Dedifferentiated amniotic fluid mesenchymal stem cell (primary cell): Measurements from ENCODE around the gene OTOA.
"Not testable (repeated sequence)": the region's sequence is repeated elsewhere in the genome, so short reads cannot be mapped to it uniquely, and the experiment has no call there.

Experiments
- DNase-seq: peaks from one replicate; pipeline ENCODE4 v3.0.0-alpha.2; 2016; ENCODE audit errors: extremely low spot score

OTOA gene

DNA sequence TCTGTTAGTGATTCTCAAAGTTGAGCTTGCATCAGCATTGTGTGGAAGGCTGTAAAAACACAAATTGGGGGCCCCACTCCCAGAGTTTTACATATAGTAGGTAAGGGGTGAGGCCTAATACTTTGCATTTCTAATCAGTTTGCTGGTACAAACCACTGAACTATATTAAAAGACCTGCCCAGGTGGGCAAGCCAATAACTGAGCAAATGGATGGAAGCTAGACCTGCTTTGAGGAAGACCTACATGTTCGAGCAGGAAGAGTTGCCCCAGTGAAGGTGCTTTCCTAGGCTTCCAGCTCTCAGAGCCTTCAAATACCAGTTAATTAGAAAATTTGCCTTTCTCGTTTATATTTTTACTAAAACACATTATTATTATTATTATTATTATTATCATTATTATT is 56.8 kb downstream of the OTOA start:
- DNase-seq: no peak

DNA sequence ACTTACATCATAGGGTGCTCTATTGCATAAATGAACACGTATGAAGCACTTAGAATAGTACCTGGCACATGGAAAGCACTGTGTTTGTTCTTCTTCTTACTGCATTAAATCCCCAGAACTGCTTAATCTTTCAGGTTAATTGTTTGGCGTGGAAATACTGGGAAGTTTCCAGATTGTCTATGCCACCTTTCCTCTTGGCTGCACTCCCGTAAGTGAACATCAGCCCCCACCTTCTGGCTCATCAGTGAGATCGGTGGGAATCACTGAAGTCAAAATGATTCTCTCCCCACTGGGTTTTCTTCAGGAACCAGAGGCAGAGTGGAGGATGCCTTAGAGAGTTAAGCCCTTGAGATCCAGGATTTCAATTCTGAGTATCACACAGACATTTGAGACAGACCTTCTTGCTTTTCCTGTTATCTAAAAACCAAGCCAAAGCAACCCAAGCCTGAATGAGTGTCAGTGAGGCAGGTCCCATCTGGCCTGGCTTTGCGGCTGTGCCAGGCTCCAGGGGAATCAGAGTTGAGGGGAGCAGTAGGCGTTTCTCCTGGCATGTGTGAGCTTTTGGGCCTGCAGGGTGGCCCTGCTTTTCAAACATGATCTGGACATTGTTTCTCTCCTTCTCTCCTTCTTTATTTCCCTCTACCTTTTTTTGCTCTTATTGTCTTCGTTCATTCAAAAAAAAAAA is 59.1 kb downstream of the OTOA start:
- DNase-seq: no peak

DNA sequence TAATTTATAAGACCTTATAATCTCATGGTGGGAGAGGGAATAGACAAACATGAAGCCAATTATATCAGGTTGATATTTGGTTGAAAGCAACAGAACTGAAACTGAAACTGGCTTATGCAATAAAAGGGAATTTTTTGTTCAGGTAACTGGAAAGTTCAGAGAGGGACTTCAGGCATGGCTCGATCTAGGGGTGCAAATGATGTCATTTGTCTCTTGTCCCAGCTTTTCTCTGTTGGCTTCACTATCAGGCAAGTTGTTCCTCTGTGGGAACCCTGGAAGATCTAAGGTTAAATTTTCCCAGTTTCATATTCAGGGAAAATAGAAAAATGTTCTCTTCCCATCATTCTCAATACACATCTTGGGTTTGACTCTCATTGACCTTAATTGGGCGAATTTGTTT is 59.8 kb downstream of the OTOA start:
- DNase-seq: no peak

DNA sequence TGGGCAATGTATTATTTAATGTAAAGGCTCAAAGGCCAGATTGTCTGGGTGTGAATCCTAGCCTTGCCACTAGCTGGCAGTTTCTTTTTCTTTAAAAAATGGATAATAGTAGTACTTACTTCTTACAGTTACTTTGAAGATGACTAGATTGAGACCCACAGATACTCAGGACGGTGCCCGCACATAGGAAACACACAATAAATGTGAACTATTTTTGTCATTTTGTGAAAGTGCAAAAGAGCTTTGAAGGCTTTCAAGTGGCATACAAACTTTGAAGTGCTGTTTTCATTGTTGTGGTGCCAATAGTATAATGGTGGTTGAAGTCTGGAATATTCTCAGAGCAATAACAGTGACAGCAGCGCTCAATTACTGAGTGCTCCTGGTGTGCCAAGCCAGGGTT is 63.6 kb downstream of the OTOA start:
- no peak for DNase-seq

DNA sequence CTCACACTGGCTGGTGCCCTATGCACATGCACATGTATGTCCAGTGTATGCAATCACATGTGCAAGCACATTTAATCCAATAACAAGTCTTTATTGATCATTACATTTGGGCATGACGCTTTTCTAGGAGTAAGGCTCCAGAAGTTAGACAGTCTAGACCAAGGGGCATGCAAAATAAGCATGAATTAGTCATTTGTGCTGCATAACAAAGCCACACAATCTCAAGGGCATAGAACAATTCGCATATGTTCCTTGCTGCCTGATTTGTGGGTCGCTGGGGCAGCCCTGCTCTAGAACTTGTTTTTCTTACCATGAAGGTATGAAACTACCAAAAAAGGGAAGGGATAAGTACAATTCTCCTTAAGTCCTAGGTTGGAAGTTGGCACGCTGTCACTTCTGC is 67.5 kb downstream of the OTOA start:
- not testable (repeated sequence) for DNase-seq

DNA sequence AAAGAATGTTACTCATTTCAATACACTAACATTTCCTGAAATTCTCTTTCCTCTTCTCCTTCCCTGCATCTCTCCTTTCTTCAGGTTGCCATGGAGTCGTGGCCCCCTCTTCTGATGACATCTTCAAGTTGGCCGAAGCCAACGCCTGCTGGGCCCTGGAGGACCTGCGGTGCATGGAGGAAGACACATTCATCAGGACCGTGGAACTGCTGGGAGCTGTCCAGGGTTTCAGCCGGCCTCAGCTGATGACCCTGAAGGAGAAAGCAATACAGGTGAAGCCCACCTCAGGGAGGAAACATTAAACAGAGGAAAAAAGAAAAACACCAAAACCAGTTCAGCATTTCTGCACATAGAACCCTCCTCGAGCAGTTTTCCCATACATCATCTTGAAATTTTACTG is 76.9 kb downstream of the OTOA start:
- DNase-seq: not testable (repeated sequence)

DNA sequence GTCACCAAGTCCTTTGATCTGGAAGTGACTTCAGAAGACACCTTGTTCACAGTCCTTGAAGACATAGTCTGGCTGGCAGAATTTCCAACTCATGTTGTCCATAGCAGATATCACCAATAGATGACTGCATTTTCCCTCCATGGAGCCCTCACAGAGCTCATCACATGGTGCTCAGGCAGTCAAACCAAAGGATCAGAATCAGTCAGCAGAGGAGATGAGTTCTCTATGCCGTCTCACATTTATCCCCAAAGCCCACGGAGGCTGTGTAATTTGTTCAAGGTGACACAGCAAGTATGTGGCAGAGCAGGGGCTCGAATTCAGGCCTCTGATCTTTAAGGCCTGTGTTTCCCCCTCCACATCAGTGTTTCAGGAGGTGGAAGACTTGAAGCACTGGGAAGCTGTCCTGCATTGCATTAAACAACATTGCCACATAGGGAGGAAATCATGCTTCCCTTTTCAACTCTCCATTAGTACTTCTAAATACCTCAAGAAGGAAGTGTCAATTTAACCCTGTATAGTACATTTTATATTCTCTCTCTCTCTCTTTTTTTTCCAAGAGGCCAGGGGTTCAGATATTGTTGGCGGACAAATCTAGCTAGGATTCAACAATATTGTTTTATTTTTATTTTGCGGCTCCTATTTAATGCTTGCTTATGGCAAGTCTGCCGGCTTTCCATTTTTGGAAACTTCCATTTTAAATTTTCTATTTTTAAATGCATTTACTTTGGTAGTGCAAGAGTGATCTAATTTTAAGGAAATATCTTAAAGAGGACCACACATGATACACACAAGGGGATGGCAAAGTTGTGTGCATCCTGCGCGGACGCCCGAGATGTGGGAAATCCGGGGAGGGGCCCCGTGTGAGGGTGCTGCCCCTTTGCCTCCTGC is 92.7 kb downstream of the OTOA start:
- not testable (repeated sequence) for DNase-seq

DNA sequence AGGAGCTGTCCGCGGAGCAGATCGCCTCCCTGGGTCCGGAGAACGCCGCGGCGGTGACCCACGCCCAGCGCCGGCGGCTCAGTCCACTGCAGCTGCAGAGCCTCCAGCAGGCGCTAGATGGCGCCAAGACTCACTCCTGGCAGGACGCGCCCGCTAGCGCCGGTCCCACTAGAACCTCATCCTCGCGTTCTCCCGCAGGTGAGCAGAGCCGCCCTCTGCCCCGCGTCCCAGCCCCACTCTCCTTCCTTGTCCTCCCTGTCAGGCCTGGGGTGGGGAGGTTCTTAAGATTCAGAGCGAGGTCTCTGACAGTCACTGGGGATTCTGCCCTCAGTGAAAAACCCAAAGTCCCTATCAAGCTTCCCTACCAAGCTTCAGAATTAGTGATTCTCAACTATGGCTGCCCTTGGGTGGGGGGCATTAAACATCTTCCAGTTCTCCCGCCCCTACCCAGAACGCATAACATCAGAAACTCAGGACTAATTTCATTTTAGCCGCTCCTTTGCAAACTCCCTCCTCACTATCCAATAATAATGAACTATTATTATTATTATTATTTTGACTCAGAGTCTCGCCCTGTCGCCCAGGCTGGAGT is 93.4 kb downstream of the OTOA start:
- not testable (repeated sequence) for DNase-seq

DNA sequence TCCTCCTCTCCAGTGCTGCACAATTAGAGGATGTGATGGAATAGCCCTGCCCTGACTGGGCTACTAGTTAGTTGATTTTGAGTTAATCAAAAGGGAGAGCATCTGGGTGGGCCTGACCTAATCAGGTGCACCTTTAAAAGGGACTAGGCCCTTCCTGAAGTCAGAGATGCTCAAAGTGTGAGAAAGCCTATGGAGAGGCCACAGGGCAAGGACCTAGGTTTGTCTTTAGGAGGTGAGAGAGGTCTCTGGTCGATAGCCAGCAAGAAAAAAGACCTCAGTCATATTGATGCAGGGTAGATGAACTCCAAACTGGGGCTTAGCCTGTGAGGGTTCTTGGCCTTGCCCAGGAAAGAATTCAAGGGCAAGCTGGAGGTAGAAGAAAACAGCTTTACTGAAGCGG is 104.5 kb downstream of the OTOA start:
- DNase-seq: not testable (repeated sequence)

DNA sequence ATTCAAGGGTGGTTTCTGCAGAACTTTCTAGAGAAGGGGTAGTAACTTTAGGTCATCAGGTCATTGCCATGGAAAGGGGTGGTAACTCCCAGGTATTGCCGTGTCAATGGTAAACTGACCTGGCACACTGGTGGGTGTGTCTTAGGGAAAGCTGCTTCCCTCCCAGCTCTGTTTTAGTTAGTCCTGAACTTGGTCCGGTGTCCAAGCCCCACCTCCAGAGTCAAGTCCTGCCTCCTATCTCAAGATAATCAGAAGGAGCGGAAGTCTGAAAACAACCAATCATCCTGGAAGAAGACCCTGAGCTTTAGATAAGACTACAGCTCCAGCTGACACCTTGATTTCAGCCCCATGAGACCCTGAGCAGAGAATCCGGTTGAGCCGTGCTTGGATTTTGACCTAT is 105.0 kb downstream of the OTOA start:
- DNase-seq: not testable (repeated sequence)

DNA sequence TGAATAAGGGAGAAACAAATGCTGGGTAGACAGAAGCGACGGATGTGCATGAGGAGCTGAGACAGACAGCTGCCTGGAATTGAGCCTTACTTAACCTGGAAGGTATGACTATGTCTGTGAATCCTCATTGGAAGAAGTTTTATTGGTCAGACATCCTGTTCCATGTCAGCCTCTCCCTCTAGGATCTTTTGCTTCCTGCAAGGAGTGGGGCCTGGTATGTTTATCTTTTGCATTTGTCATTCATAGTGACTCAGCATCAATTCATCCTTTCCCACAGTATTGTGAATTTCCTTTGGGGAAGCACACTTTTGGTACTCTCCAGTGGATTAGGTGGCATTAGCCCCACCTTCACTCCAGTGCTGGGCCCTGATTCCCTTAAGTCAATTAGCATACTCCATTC is 105.5 kb downstream of the OTOA start:
- peak; percentile 21 for DNase-seq

DNA sequence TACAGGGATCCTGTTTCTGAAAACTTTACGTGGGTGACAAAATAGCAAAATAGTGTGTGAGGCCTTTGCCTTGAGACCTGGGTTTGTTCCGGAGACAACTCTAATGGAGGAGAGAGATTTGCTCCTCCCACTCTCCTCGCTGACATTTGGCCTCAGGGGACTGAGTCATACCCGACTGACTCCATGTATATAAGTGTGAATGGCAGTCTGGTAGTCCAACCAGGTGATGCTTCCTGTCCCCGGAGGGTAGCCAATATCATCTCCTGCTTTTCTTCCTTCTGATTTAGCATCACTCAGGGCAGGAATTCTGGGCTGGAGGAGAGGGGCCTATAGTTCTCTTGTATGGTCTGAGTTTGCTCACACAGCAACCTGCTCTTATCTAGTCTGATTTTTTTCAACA is 106.8 kb downstream of the OTOA start:
- not testable (repeated sequence) for DNase-seq

DNA sequence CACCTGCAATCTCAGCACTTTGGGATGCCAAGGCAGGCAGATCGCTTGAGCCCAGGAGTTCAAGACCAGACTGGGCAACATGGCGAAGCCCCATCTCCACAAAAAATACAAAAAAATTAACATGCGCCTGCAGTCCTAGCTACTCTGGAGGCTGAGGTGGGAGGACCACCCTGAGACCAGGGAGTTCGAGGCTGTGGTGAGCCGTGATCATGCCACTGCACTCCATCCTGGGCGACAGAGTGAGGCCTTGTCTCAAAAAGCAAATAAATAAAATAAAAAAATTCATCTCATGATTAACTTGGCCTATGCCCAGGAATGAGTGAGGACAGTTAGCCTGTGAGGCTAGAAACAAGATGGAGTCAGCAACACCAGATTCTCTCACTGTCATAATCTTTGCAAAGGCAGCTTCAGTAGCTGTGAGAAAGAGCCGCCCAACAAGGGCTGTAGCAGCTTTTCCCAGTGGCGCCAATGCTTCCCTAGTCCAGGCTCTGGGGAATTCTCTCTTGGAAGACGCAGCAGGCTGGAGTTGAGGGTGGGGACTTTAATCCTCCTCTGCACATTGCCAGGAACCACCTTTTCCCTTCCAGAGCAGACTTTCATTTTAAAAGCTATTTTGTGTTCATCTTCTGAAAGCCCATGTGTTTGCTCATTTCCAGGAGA is 108.9 kb downstream of the OTOA start:
- DNase-seq: not testable (repeated sequence)

DNA sequence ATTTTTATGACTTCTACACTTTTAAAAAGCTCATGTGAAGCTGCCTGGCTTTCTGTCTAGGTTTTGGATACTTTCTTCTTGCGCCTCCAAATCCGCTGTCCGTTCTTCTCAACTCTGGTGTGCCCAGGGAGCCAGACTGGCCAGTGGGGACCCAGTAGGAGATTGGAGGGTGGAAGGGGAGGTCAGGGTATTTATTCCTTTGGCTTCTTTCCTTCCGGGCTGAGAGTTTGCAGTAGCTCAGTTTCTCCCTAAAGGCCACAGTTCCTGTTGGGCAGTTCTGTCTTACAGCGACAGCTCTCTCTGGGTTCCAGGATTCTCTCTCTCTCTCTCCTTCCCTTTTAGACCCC is 109.4 kb downstream of the OTOA start:
- not testable (repeated sequence) for DNase-seq

DNA sequence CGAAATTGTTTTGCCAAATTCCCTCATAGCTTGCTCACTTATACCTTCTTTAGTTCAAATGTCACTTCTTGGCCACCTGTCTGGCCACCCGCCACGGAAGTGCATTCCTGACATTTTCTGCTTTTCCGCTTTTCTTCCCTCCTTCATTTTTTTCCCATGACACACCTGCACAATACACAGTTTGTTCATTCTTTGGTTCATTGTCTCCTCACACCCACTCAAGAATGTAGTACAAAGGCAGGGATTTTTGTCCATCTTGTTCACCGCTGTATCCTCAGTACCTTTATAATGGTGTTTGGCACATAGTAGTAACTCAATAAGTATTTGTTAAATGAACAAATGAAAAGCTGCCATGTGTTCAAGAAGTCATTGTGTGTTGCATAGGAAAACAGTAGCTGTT is 116.8 kb downstream of the OTOA start:
- DNase-seq: not testable (repeated sequence)

DNA sequence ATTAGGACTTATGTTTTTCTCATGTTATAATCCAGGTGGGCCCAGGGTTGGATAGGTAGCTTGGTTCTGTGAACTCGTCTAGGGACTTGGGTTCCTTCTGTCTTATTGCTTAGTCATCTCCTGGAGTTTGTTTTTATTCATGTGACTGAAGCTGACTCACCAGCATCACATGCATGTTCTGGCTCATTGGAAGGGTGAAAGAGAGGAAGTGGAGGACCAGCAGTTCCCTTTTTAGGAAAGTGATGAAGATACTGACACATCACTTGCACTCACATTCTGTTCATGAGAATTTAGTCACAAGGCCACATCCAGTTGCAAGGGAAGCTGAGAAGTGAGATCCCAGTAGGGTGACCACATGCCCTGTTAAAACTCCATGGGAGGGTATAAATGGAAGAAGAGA is 126.7 kb downstream of the OTOA start:
- DNase-seq: not testable (repeated sequence)

DNA sequence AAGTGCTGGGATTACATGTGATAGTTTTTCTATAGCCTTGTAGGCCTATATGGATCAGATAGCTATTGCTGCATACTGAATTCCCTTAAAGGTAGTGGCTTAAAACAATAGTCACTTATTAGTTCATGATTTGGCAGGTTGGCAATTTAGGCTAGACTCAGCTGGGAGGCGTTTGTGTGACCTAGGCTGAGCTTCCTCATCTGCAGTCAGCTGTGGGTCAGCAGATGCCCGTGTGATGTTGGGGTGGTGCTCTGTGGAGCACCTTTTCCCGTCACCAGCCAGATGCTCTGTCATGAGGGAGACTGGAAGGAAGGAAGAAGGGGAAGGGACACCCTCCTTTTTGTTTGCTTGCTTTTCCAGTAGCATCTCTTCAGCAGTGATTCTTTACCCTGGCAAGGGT is 129.5 kb downstream of the OTOA start:
- DNase-seq: not testable (repeated sequence)

DNA sequence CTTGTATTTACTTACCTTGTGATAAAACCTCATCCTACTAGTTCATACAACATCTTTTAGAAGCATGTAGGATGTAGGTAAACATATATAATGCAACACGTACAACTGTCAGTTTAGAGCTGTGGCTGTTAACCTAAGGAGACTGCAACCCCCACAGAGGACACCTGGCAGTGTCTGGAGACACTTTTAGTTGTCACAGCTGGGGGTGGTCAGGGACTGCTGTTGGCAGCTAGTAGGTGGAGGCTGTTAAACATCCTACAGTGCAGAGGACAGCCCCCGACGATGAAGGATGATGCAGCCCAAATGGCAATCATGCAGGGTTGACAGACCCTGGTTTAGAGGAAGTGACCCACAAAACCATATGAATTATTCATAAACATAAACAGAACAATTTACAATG is 134.8 kb downstream of the OTOA start:
- not testable (repeated sequence) for DNase-seq

DNA sequence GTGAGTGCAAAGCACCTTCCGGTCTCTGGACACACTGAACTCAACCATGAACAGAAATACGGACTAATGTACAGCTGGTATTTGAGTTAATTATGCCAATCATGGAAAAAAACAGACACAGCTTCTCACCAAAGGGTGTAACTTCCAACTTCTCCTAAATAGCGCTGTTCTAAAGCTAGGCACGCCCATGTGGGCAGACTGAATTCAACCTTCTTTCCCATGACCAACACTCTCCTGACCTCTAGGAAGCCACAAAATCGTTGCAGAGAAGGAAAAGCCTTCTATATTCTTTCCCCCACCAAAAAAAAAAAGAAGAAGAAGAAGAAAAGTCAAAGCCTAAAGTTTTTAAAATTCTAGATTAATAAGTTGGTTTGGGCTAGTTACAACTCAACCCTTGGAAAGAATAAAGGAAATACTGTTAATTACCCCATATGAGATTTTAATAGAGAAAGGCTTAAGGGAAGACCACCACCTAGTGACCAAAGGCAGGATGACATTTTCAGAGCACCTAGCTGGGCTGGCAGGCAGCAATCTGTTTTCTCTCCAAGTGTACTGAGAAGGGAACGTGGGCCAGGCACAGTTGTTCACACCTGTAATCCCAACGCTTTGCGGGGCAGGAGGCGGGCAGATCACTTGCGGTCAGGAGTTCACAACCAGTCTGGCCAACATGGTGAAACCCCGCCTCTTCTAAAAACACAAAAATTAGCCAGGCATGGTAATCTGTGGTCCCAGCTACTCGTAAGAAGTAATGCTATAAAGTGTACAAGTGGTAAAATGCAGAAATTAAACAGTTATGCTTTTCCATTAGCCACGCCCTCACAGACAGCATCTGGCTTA is 138.0 kb downstream of the OTOA start:
- peak; percentile 18 for DNase-seq

DNA sequence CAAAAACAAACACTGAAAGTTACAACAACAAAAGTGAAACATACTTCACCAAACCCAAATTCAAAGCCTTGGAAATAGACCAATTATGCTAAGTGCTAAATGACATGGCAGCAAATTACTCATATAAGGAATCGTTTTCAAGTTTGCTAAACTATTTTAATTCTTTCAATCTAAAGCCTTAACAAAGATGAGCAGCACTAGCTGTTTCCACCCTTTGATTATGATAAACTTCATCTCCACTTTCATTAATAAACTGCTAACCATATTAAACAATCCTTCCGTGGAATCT is 138.6 kb downstream of the OTOA start:
- DNase-seq: not testable (repeated sequence)
